Epithelial cell of prostate (primary cell): ENCODE results near the gene IFITM2.
"Not testable (repeated sequence)": the region's sequence is repeated elsewhere in the genome, so short reads cannot be mapped to it uniquely, and the experiment has no call there.

Experiments
- DNase-seq: peaks from one replicate; pipeline ENCODE4 v3.0.0-alpha.2; 2011; ENCODE audit warnings: low read depth, low spot score
- H3K27ac ChIP-seq: fragments of 450-650 bp; 2 replicates; pipeline ENCODE4 v1.5.1; 2017; ENCODE audit warnings: mild to moderate bottlenecking

The IFITM2 gene

GRCh38 chr11:319121-319887, 11.7 kb downstream of the IFITM2 start:
- not testable (repeated sequence) for DNase-seq

GRCh38 chr11:319888-320273, 12.3 kb downstream of the IFITM2 start:
- peak overlapping the region; percentile 84 for H3K27ac ChIP-seq
- not testable (repeated sequence) for DNase-seq

More at GRCh38 chr11:319121-319887, 11.7 kb downstream of the IFITM2 start:
- H3K27ac ChIP-seq, result peak overlapping the region; percentile 84

DNA sequence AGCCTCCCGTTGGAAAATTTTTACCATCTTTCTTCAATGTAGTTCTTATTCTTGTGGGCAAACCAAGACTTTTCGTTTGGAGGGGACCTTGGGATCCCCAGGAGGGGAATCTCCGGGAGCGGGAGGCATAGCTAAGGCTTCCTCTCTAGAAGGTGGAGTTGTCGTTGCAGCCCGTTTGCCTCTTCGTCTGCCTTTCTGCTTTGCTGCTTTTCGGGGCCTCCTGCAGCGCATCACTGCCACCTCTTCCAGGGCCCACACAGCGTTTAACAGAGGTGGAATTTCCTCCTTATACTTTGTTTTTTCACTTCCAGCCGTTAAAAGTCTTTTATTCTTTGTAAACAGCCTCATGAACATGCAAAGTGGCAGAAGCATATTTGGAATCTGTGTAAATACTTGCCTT, 16.5 kb downstream of the IFITM2 start:
- DNase-seq, result no peak
- H3K27ac ChIP-seq, result no peak overlapping the region

DNA sequence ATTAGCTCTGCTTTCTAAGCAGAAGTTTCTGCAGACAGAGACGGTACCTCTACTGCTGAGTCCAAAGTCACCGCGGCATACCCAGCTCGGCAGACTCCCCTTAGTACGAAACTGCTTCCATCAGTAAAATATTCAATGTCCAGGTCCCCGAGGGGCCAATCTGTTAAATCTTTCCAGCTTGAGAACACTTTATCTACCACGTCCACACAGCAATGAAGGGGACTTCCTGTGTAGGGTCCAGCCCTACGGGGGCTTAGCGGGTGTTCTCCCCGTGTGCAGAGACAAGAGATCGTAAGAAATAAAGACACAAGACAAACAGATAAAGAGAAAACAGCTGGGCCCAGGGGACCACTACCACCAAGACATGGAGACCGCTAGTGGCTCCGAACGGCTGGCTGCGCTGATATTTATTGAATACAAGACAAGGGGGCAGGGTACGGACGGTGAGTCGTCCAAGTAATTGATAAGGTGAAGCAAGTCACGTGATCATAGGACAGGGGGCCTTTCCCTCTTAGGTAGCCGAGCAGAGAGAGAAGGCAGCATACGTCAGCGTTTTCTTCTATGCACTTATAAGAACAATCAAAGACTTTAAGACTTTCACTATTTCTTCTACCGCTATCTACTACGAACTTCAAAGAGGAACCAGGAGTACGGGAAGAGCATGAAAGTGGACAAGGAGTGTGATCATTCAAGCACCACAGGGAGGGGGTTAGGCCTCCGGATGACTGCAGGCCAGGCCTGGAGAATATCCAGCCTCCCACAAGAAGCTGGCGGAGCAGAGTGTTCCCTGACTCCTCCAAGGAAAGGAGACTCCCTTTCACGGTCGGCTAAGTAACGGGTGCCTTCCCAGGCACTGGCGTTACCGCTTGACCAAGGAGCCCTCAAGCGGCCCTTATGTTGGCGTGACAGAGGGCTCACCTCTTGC, 17.2 kb downstream of the IFITM2 start:
- not testable (repeated sequence) for DNase-seq

DNA sequence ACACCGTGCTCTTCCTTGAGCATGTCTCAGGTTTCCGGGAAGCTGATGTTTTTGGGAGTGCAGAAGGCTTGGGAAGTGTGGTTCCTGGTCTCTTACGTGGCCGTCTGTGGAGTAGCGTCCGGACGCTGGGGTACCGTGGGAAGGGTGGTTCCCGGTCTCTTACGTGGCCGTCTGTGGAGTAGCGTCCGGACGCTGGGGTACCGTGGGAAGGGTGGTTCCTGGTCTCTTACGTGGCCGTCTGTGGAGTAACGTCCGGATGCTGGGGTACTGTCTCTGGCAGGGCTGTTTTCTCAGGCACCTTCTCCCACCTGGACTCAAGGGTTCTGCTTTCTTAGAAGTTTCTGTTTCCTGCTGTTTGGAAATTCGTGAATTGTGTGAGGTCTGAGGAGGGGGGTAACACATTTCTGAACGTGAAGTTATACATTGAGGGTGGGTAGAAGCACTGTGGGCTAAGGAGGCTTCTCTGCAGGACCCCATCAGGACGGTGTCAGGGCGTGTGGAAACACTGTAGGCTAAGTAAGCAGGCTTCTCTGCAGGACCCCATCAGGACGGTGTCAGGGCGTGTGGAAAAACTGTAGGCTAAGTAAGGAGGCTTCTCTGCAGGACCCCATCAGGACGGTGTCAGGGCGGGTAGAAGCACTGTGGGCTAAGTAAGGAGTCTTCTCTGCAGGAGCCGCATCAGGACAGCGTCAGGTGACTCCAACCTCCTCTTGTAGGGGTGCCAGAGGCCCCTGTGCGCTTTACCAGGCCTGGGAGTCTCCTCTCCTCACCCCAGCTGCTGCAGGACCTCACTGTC, 18.4 kb downstream of the IFITM2 start:
- H3K27ac ChIP-seq, result no peak overlapping the region

More for the DNA sequence above, 17.2 kb downstream of the IFITM2 start:
- H3K27ac ChIP-seq, result not testable (repeated sequence)

DNA sequence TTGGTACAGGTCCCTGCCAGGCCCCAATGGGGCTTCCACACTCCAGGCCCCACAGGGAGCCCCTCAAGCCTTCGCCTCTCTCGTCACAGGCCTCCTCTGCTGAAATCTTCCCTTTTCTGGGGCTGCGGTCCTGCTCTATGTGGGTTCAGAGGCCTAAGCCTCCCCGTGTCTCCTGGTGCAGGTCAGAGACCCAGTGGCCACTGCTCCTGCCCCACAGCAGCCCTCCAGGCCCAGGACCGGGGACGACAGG, 18.9 kb downstream of the IFITM2 start:
- H3K27ac ChIP-seq, result no peak overlapping the region
- DNase-seq, result no peak

More for the DNA sequence above, 18.4 kb downstream of the IFITM2 start:
- no peak for DNase-seq

- no peak for DNase-seq
- H3K27ac ChIP-seq, result no peak overlapping the region
These were observed 19.4 kb downstream of the IFITM2 start for GRCh38 chr11:326842-327580.

DNA sequence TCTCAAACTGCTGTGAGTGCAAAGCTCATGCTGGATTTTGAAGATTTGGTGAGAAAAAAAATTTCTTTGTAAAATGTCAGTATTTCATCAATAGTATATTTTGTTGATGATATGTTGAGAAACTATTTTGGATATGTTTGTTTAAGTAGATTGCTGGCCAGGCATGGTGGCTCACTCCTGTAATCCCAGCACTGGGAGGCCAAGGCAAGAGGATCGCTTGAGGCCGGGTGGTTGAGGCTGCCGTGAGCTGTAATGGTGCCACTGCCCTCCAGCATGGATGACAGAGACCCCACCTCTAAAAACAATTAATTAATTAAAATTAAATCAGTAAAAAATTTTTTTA, 19.9 kb downstream of the IFITM2 start:
- no peak for DNase-seq
- H3K27ac ChIP-seq, result no peak overlapping the region

- no peak overlapping the region for H3K27ac ChIP-seq
- no peak for DNase-seq
These were observed 20.4 kb downstream of the IFITM2 start for GRCh38 chr11:328012-328411.

GRCh38 chr11:328516-329100, 21.0 kb downstream of the IFITM2 start:
- not testable (repeated sequence) for H3K27ac ChIP-seq, DNase-seq

GRCh38 chr11:329886-330253, 22.3 kb downstream of the IFITM2 start:
- no peak overlapping the region for H3K27ac ChIP-seq
- DNase-seq, result no peak

DNA sequence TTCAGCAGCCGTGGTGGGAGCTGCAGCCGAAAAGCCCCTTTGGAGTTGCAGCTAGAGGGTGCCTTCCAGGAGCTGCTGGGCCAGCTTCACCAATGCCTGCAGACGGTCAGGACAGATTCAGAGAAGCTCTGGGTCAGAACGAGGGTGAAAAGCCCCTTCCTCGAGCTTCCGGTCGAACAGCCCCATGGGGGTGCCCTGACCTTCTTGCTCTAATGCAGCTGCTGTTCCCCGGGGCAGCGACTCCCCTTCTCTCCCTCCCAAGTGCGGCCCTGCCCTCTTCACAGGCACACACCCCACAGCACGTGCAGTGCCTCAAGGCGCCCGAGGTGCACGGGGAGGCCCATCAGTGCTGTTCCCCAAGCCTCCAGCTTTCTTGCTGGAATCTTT, 22.7 kb downstream of the IFITM2 start:
- no peak for DNase-seq
- no peak overlapping the region for H3K27ac ChIP-seq

DNA sequence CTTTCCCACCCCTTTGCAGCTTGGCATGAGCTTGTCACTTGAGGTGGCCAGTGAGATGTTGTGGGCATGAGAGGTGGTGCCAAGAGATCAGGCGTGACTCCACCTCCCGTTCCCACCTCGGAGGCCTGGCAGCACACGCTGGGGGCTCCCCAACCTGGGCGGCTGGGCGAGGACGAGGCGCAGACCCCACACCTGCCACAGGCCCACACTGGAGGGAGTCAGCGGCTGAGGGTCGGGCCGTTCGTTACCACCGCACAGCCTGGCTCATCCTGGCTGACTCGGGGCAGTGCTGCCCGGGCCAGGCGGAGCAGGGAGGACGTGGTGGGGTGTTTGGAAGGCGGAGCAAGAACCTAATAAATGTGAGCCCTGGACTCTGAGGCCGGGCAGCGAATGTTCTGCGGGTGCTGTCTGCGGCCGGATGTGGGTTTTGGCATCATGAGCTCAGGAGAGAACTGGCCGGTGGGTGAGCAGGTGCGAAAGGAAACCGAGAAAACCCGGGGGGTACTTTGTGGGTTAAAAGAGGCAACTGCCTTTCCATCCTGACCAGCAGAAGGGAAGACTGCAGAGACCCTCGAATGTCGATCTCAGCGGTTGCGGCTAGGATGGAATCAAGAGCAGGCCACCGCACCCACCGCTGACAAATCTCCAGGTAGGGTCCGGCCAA, 23.2 kb downstream of the IFITM2 start:
- H3K27ac ChIP-seq, result no peak overlapping the region
- DNase-seq, result no peak

DNA sequence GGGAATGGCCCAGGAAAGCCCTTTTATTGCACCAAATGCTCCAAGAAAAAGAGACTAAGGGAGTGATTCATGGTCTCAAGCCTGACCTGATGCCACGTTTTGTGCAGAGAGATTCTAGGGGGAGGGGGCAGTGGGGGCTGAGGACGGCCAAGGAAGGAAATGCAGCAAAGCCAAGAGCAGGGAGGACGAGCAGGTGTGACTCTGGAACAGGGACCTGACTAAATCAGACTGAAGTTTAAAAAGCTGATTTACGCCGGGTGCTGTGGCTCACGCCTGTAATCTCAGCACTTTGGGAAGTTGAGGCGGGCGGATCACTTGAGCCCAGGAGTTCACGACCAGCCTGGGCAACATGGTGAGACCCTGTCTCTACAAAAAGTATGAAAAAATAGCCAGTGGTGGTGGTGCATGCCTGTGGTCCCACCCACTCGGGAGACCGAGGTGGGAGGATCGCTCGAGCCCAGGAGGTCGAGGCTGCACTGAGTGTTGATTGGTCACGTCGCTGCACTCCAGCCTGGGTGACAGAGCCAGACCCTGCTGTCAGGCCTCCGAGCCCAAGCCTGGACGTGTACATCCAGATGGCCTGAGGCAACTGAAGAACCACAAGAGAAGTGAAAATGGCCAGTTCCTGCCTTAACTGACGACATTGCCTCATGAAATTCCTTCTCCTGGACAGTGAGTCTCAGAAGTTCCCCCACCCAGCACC, 23.9 kb downstream of the IFITM2 start:
- no peak for DNase-seq
- no peak overlapping the region for H3K27ac ChIP-seq

DNA sequence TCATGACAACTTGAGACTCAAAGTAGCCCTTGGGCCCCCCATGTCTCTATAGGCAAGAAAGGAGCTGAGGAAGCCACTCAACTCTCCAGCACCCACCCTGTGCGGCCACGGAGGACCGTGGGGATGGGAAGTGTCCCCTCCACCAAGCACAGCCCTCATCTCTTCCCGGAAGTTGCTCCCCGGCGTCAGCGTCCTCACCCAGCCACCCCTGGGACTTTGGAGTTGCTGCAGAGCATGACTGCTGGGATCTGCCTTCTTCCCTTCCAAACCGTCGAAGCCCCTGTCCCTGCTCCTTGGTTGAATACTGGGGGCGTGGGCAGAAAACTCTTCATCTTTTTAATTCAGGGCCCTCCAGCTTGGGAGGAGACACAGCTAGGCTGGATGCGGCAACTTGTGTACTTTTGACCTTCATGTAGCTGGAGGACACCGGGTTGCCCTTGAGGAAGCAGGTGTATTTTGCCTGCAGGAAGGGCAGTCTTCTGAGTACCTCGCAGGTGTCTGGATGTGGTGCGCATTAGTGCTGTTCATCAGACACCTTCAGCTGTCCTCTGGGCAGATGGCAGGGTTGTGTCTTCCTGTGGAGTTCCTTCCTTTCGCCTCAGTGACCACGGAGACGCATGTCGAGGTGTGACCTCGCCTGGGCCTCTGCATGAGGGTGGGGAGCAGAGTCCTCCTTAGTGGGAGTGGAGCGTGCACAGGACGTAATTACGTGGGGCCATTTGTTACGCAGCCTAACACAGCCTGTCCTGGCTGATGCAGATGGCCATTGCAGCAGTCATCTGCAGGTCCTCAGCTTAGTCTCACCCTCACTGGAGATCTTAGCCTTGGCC, 25.2 kb downstream of the IFITM2 start:
- no peak for DNase-seq
- no peak overlapping the region for H3K27ac ChIP-seq

DNA sequence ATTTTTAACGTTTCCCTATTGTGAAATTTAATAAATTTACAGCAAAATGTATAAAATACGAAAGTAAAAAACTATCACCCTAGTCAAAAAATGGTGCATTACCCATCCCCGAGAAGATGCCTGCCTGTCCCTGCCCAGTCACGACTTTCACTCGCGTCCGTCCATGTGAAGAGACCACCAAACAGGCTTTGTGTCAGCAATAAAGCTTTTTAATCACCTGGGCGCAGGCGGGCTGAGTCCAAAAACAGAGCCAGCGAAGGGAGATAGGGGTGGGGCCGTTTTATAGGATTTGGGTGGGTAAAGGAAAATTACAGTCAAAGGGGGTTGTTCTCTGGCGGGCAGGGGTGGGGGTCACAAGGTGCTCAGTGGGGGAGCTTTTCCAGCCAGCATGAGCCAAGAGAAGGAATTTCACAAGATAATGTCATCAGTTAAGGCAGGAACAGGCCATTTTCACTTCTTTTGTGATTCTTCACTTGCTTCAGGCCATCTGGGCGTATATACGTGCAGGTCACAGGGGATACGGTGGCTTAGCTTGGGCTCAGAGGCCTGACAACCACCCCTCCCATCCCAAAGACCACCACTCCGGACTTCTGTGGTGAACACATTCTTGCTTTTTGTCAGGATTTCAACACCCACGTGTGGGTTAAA, 26.1 kb downstream of the IFITM2 start:
- not testable (repeated sequence) for DNase-seq, H3K27ac ChIP-seq

DNA sequence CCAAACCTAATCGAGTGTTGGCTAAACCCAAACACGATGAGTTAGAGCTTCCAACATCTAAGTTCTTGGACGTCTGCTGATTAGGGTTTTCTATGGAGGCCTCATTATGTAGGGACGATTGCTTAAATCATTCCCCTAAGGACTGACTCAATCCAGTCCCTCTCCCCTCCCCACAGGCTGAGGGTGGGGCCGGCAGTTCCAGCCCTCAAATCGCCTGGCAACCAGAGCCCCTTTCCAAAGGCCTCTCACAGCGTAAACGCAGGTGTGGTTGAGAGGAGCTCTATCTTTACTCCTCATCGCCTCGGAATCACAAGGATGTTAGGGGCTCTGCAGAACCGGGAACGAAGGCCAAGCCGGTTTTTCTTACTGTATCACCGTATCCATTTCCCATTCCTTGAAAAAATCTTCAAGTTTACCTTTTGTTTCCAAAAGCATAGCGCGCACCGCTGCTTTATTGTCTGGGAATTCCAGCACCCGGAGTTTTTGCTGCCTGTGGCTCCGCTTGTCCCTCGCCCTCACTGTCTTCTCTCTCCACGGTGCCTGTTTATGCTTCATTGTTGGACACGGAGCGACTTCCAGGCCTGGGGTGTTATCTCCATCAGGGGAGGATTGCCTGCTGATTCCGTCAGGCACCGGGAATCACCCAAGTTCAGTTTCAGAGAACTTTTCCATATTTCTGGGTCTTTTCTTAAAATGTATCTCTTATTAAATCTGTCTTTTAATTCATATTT, 26.8 kb downstream of the IFITM2 start:
- H3K27ac ChIP-seq, result no peak overlapping the region
- no peak for DNase-seq
